ENCODE data around the gene ST3GAL4.

ST3GAL4 gene

GRCh38 chr11:126422446-126422845 is 67.0 kb downstream of the ST3GAL4 start:
- DNase-seq (ENCODE audit: low read depth in 2 of 2), result no peak

- DNase-seq (ENCODE audit: low read depth in 2 of 2), result no peak
Observed at GRCh38 chr11:126423154-126423553, 67.7 kb downstream of the ST3GAL4 start.

- DNase-seq (ENCODE audit: low read depth in 2 of 2), result no peak
Observed at GRCh38 chr11:126423743-126424142, 68.3 kb downstream of the ST3GAL4 start.

- no peak for DNase-seq (ENCODE audit: low read depth in 2 of 2)
Observed at GRCh38 chr11:126424471-126425039, 69.1 kb downstream of the ST3GAL4 start.

GRCh38 chr11:126426106-126426505 is 70.6 kb downstream of the ST3GAL4 start:
- DNase-seq (ENCODE audit: low read depth in 2 of 2), result no peak

GRCh38 chr11:126426820-126427749 is 71.6 kb downstream of the ST3GAL4 start:
- no peak for DNase-seq (ENCODE audit: low read depth in 2 of 2)

- no peak for DNase-seq (ENCODE audit: low read depth in 2 of 2)
Observed at GRCh38 chr11:126430581-126431335, 75.3 kb downstream of the ST3GAL4 start.

- no peak for DNase-seq (ENCODE audit: low read depth in 2 of 2)
Observed at GRCh38 chr11:126431401-126432064, 76.0 kb downstream of the ST3GAL4 start.

- DNase-seq (ENCODE audit: low read depth in 2 of 2), result no peak
Observed at GRCh38 chr11:126432065-126432461, 76.6 kb downstream of the ST3GAL4 start.

- DNase-seq (ENCODE audit: low read depth in 2 of 2), result no peak
Observed at GRCh38 chr11:126432525-126432924, 77.0 kb downstream of the ST3GAL4 start.

GRCh38 chr11:126433244-126433846 is 77.9 kb downstream of the ST3GAL4 start:
- no peak for DNase-seq (ENCODE audit: low read depth in 2 of 2)

- DNase-seq (ENCODE audit: low read depth in 2 of 2), result no peak
Observed at GRCh38 chr11:126433989-126434949, 78.8 kb downstream of the ST3GAL4 start.

GRCh38 chr11:126434950-126435335 is 79.5 kb downstream of the ST3GAL4 start:
- no peak for DNase-seq (ENCODE audit: low read depth in 2 of 2)

- no peak for DNase-seq (ENCODE audit: low read depth in 2 of 2)
Observed at GRCh38 chr11:126436209-126436755, 80.8 kb downstream of the ST3GAL4 start.

- no peak for DNase-seq (ENCODE audit: low read depth in 2 of 2)
Observed at GRCh38 chr11:126437731-126438130, 82.2 kb downstream of the ST3GAL4 start.

- no peak for DNase-seq (ENCODE audit: low read depth in 2 of 2)
Observed at GRCh38 chr11:126438272-126438671, 82.8 kb downstream of the ST3GAL4 start.

- no peak for DNase-seq (ENCODE audit: low read depth in 2 of 2)
Observed at GRCh38 chr11:126438691-126439090, 83.2 kb downstream of the ST3GAL4 start.

GRCh38 chr11:126440276-126440675 is 84.8 kb downstream of the ST3GAL4 start:
- no peak for DNase-seq (ENCODE audit: low read depth in 2 of 2)

GRCh38 chr11:126440792-126441514 is 85.5 kb downstream of the ST3GAL4 start:
- peak; percentile 54 to 67 for DNase-seq (ENCODE audit: low read depth in 2 of 2)

Data from stimulated activated CD4-positive, alpha-beta T cell treated with anti-CD3 and anti-CD28 coated beads, Interleukin-1b, Interleukin-23, amount 100 ng/mL, for 4 hours (primary cell).